WTC11 (cell line): ENCODE results near the gene GRPR. TPM values are rescaled to one million over a fixed set of nuclear protein-coding genes. Genes with fewer than 3 reads are reported as not detected.

Experiments used
- ATAC-seq: fragments of 200-7000 bp; cut with Tn5 transposase; 2 replicates; pipeline ENCODE4 v1.10.0; 2021; ENCODE audit warnings: mild to moderate bottlenecking, moderate library complexity
- CTCF ChIA-PET: fragments of 300-600 bp; sonication (Branson Sonifier 250); formaldehyde crosslinking; loops from one replicate; lab custom pipeline; 2021; ENCODE audit warnings: antibody characterized with exemption; lab: Charles Lee
- POLR2A ChIA-PET: fragments of 350-600 bp; sonication (Branson Sonifier 250); formaldehyde crosslinking; loops from one replicate; lab custom pipeline; 2021; ENCODE audit warnings: antibody characterized with exemption; lab: Charles Lee
- DNase-seq: peaks from one replicate; pipeline ENCODE4 v3.0.0; 2021; ENCODE audit warnings: low spot score
- H3K27ac Mint-ChIP-seq: 2 replicates; pipeline ENCODE4 v1.8.0; 2021; ENCODE audit warnings: mixed read lengths
- H3K27me3 Mint-ChIP-seq: 2 replicates; pipeline ENCODE4 v1.8.0; 2021; ENCODE audit warnings: low read depth, mild to moderate bottlenecking, moderate library complexity, mixed read lengths
- H3K36me3 Mint-ChIP-seq: 2 replicates; pipeline ENCODE4 v1.8.0; 2021; ENCODE audit warnings: mixed read lengths
- H3K4me1 Mint-ChIP-seq: 2 replicates; pipeline ENCODE4 v1.8.0; 2022; ENCODE audit warnings: mixed read lengths
- H3K4me3 Mint-ChIP-seq: 2 replicates; pipeline ENCODE4 v1.8.0; 2021; ENCODE audit warnings: mild to moderate bottlenecking, moderate library complexity, mixed read lengths
- H3K9me3 Mint-ChIP-seq: 2 replicates; pipeline ENCODE4 v1.8.0; 2021; ENCODE audit warnings: mixed read lengths
- ELF4 ChIP-seq: sonication (generic); formaldehyde crosslinking; IDR thresholded peaks from 2 replicates; pipeline ENCODE4 v1.8.1; 2022; ENCODE audit warnings: low read depth, mild to moderate bottlenecking, moderate library complexity, missing genetic modification reagents
- FOXP1 ChIP-seq: sonication (generic); formaldehyde crosslinking; IDR thresholded peaks from 2 replicates; pipeline ENCODE4 v1.8.0; 2022; ENCODE audit warnings: missing genetic modification reagents, mild to moderate bottlenecking, moderate library complexity, borderline replicate concordance
- GRHL2 ChIP-seq: fragments of 250-450 bp; sonication (Bioruptor Pico); IDR thresholded peaks from 2 replicates; pipeline ENCODE4 v1.8.0; 2022; ENCODE audit warnings: mild to moderate bottlenecking, moderate library complexity; ENCODE audit not compliant: insufficient replicate concordance, severe bottlenecking
- HMGA2 ChIP-seq: fragments of 250-450 bp; sonication (Bioruptor Pico); IDR thresholded peaks from 2 replicates; pipeline ENCODE4 v1.4.0; 2021; ENCODE audit warnings: mild to moderate bottlenecking, moderate library complexity
- KAT7 ChIP-seq: sonication (generic); formaldehyde crosslinking; IDR thresholded peaks from 2 replicates; pipeline ENCODE4 v1.8.1; 2023; ENCODE audit warnings: missing genetic modification reagents, mild to moderate bottlenecking, borderline replicate concordance
- MLX ChIP-seq: sonication (generic); formaldehyde crosslinking; IDR thresholded peaks from 2 replicates; pipeline ENCODE4 v1.8.1; 2023; ENCODE audit warnings: mild to moderate bottlenecking, missing genetic modification reagents, moderate library complexity
- NR1H2 ChIP-seq: sonication (generic); formaldehyde crosslinking; IDR thresholded peaks from 2 replicates; pipeline ENCODE4 v1.9.0; 2021; ENCODE audit warnings: mild to moderate bottlenecking, moderate library complexity, missing genetic modification reagents
- SOX15 ChIP-seq: fragments of 250-450 bp; sonication (Bioruptor Pico); IDR thresholded peaks from 2 replicates; pipeline ENCODE4 v1.9.0; 2021; ENCODE audit warnings: mild to moderate bottlenecking
- TP53 ChIP-seq: sonication (generic); formaldehyde crosslinking; IDR thresholded peaks from 2 replicates; pipeline ENCODE4 v1.8.1; 2023; ENCODE audit warnings: mild to moderate bottlenecking, missing genetic modification reagents
- USF1 ChIP-seq: sonication (generic); formaldehyde crosslinking; IDR thresholded peaks from 2 replicates; pipeline ENCODE4 v1.8.0; 2022; ENCODE audit warnings: mild to moderate bottlenecking, missing genetic modification reagents
- ZNF138 ChIP-seq: sonication (generic); formaldehyde crosslinking; conservative IDR thresholded peaks from 2 replicates; pipeline ENCODE4 v1.8.1; 2022; ENCODE audit warnings: mild to moderate bottlenecking, moderate library complexity, missing genetic modification reagents
- ZNF281 ChIP-seq: sonication (generic); formaldehyde crosslinking; IDR thresholded peaks from 2 replicates; pipeline ENCODE4 v1.8.0; 2023; ENCODE audit warnings: mild to moderate bottlenecking, missing genetic modification reagents
- ZNF396 ChIP-seq: fragments of 250-450 bp; sonication (Bioruptor Pico); IDR thresholded peaks from 2 replicates; pipeline ENCODE4 v1.8.0; 2021; ENCODE audit warnings: mild to moderate bottlenecking, moderate library complexity, borderline replicate concordance
- total RNA-seq: library from RNA; stranded (reverse); gene quantifications from 3 replicates; pipeline ENCODE4 v1.2.3, GENCODE V29; 2021
- TF ChIP-seq, protein P1 (sequence below): sonication (generic); formaldehyde crosslinking; conservative IDR thresholded peaks from 2 replicates; pipeline ENCODE4 v1.8.1; 2023; ENCODE audit warnings: mild to moderate bottlenecking, low read depth, missing genetic modification reagents, moderate library complexity
- TF ChIP-seq, protein P2 (sequence below): sonication (generic); formaldehyde crosslinking; IDR thresholded peaks from 2 replicates; pipeline ENCODE4 v1.8.0; 2023; ENCODE audit warnings: missing genetic modification reagents, mild to moderate bottlenecking, borderline replicate concordance
- TF ChIP-seq, protein P3 (sequence below): sonication (generic); formaldehyde crosslinking; IDR thresholded peaks from 2 replicates; pipeline ENCODE4 v1.8.1; 2023; ENCODE audit warnings: mild to moderate bottlenecking, missing genetic modification reagents
- TF ChIP-seq, protein P4 (sequence below): fragments of 250-450 bp; sonication (Bioruptor Pico); IDR thresholded peaks from 2 replicates; pipeline ENCODE4 v1.9.0; 2021; ENCODE audit warnings: mild to moderate bottlenecking
- TF ChIP-seq, protein P5 (sequence below): sonication (generic); formaldehyde crosslinking; IDR thresholded peaks from 2 replicates; pipeline ENCODE4 v1.8.1; 2023; ENCODE audit warnings: mild to moderate bottlenecking, moderate library complexity, missing genetic modification reagents

GRPR gene
- total RNA-seq, 1 experiment from 2014 or later = 8.9 TPM

DNA sequence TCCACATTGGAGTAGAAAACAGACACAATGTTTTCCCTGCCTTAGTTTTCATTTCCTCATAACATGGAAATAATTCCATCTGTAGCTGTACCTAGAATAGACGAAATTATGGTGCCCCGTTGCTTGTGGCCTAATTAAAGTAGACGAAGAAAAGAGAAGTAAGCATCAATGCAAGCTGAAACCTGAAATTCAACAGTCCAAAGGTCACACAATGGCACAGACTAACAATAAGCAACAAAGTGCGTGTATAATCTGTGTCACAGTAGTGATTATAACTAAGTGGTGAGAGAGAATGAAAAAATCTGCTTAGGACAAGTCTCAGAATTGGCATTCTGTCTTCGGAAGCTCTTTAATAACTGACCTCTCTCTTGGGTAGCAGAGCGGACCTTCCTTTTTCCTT, 68.2 kb downstream of the GRPR start:
- peaks cover 41% of the 10 kb centered on the region for H3K4me1 Mint-ChIP-seq
- ChIA-PET CTCF (no interaction called here), POLR2A (no interaction called here)
- H3K9me3 Mint-ChIP-seq = peaks cover 6% of the 10 kb centered on the region; the same call in 1 of the 2 replicates
- DNase-seq (no peak), ATAC-seq (no peak)
- H3K4me3 Mint-ChIP-seq = no peak overlapping the region
- TF ChIP-seq ELF4 (CRISPR knock-in tag) (no peak), MLX (CRISPR knock-in tag) (no peak), ZNF281 (CRISPR knock-in tag) (no peak), TP53 (no peak), GRHL2 (CRISPR knock-in tag) (no peak), FOXP1 (CRISPR knock-in tag) (no peak), USF1 (no peak), ZNF396 (CRISPR knock-in tag) (no peak), HMGA2 (CRISPR knock-in tag) (no peak), SOX15 (CRISPR knock-in tag) (no peak), KAT7 (CRISPR knock-in tag) (no peak), ZNF138 (CRISPR knock-in tag) (no peak), NR1H2 (no peak)
- TF ChIP-seq, protein P1, sequence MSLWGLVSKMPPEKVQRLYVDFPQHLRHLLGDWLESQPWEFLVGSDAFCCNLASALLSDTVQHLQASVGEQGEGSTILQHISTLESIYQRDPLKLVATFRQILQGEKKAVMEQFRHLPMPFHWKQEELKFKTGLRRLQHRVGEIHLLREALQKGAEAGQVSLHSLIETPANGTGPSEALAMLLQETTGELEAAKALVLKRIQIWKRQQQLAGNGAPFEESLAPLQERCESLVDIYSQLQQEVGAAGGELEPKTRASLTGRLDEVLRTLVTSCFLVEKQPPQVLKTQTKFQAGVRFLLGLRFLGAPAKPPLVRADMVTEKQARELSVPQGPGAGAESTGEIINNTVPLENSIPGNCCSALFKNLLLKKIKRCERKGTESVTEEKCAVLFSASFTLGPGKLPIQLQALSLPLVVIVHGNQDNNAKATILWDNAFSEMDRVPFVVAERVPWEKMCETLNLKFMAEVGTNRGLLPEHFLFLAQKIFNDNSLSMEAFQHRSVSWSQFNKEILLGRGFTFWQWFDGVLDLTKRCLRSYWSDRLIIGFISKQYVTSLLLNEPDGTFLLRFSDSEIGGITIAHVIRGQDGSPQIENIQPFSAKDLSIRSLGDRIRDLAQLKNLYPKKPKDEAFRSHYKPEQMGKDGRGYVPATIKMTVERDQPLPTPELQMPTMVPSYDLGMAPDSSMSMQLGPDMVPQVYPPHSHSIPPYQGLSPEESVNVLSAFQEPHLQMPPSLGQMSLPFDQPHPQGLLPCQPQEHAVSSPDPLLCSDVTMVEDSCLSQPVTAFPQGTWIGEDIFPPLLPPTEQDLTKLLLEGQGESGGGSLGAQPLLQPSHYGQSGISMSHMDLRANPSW = no peak
- TF ChIP-seq, protein P2, sequence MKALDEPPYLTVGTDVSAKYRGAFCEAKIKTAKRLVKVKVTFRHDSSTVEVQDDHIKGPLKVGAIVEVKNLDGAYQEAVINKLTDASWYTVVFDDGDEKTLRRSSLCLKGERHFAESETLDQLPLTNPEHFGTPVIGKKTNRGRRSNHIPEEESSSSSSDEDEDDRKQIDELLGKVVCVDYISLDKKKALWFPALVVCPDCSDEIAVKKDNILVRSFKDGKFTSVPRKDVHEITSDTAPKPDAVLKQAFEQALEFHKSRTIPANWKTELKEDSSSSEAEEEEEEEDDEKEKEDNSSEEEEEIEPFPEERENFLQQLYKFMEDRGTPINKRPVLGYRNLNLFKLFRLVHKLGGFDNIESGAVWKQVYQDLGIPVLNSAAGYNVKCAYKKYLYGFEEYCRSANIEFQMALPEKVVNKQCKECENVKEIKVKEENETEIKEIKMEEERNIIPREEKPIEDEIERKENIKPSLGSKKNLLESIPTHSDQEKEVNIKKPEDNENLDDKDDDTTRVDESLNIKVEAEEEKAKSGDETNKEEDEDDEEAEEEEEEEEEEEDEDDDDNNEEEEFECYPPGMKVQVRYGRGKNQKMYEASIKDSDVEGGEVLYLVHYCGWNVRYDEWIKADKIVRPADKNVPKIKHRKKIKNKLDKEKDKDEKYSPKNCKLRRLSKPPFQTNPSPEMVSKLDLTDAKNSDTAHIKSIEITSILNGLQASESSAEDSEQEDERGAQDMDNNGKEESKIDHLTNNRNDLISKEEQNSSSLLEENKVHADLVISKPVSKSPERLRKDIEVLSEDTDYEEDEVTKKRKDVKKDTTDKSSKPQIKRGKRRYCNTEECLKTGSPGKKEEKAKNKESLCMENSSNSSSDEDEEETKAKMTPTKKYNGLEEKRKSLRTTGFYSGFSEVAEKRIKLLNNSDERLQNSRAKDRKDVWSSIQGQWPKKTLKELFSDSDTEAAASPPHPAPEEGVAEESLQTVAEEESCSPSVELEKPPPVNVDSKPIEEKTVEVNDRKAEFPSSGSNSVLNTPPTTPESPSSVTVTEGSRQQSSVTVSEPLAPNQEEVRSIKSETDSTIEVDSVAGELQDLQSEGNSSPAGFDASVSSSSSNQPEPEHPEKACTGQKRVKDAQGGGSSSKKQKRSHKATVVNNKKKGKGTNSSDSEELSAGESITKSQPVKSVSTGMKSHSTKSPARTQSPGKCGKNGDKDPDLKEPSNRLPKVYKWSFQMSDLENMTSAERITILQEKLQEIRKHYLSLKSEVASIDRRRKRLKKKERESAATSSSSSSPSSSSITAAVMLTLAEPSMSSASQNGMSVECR = no peak
- TF ChIP-seq, protein P3, sequence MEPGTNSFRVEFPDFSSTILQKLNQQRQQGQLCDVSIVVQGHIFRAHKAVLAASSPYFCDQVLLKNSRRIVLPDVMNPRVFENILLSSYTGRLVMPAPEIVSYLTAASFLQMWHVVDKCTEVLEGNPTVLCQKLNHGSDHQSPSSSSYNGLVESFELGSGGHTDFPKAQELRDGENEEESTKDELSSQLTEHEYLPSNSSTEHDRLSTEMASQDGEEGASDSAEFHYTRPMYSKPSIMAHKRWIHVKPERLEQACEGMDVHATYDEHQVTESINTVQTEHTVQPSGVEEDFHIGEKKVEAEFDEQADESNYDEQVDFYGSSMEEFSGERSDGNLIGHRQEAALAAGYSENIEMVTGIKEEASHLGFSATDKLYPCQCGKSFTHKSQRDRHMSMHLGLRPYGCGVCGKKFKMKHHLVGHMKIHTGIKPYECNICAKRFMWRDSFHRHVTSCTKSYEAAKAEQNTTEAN (CRISPR knock-in tag) = no peak
- TF ChIP-seq, protein P4, sequence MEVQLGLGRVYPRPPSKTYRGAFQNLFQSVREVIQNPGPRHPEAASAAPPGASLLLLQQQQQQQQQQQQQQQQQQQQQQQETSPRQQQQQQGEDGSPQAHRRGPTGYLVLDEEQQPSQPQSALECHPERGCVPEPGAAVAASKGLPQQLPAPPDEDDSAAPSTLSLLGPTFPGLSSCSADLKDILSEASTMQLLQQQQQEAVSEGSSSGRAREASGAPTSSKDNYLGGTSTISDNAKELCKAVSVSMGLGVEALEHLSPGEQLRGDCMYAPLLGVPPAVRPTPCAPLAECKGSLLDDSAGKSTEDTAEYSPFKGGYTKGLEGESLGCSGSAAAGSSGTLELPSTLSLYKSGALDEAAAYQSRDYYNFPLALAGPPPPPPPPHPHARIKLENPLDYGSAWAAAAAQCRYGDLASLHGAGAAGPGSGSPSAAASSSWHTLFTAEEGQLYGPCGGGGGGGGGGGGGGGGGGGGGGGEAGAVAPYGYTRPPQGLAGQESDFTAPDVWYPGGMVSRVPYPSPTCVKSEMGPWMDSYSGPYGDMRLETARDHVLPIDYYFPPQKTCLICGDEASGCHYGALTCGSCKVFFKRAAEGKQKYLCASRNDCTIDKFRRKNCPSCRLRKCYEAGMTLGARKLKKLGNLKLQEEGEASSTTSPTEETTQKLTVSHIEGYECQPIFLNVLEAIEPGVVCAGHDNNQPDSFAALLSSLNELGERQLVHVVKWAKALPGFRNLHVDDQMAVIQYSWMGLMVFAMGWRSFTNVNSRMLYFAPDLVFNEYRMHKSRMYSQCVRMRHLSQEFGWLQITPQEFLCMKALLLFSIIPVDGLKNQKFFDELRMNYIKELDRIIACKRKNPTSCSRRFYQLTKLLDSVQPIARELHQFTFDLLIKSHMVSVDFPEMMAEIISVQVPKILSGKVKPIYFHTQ = no peak
- TF ChIP-seq, protein P5, sequence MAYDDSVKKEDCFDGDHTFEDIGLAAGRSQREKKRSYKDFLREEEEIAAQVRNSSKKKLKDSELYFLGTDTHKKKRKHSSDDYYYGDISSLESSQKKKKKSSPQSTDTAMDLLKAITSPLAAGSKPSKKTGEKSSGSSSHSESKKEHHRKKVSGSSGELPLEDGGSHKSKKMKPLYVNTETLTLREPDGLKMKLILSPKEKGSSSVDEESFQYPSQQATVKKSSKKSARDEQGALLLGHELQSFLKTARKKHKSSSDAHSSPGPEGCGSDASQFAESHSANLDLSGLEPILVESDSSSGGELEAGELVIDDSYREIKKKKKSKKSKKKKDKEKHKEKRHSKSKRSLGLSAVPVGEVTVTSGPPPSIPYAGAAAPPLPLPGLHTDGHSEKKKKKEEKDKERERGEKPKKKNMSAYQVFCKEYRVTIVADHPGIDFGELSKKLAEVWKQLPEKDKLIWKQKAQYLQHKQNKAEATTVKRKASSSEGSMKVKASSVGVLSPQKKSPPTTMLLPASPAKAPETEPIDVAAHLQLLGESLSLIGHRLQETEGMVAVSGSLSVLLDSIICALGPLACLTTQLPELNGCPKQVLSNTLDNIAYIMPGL = no peak
- no peak overlapping the region for H3K27ac Mint-ChIP-seq
- H3K27me3 Mint-ChIP-seq = no peaks in the 10 kb centered on the region
- no peaks in the 10 kb centered on the region for H3K36me3 Mint-ChIP-seq
